Pulmonary artery endothelial cell (primary cell): ENCODE measurements around the gene ZNF586. TPM values are rescaled to one million over a fixed set of nuclear protein-coding genes. Genes with fewer than 3 reads are reported as not detected.
"Not testable (repeated sequence)": the region's sequence is repeated elsewhere in the genome, so short reads cannot be mapped to it uniquely, and the experiment has no call there.

Experiments
- DNase-seq: peaks from one replicate; pipeline ENCODE4 v3.0.0-alpha.2; 2011; ENCODE audit warnings: low read depth, low spot score
- total RNA-seq: library from RNA; depleted of rRNA; stranded (reverse); fragments of >200 nt; gene quantifications from 2 replicates; pipeline ENCODE4 v1.2.3, GENCODE V29; 2014

Gene ZNF586
- 10.3 and 17.6 TPM in 2 replicates for total RNA-seq

- peak; percentile 76 for DNase-seq
Observed at GRCh38 chr19:57769345-57770131, at the start of gene ZNF586. Gene ZNF586 (plus strand): TSS chr19:57769676. CDS start chr19:57769843, 167 bp downstream.

- DNase-seq, result no peak
Observed at GRCh38 chr19:57719901-57720519, 49.5 kb upstream of the ZNF586 start.

GRCh38 chr19:57720878-57721277 lies 48.6 kb upstream of the ZNF586 start:
- DNase-seq, result no peak

DNA sequence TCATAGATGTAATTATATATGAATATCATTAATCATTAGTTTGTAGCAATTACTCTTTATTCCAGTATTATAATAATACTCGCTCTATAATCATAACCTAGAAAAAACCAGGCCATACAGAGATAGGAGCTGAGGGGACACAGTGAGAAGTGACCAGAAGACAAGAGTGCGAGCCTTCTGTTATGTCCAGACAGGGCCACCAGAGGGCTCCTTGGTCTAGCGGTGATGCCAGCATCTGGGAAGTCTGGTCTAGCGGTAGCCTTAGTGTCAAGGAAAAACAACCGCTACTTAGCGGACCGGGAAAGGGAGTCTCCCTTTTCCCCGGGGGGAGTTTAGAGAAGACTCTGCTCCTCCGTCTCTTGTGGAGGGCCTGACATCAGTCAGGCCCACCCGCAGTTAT lies 31.2 kb upstream of the ZNF586 start:
- DNase-seq, result not testable (repeated sequence)

DNA sequence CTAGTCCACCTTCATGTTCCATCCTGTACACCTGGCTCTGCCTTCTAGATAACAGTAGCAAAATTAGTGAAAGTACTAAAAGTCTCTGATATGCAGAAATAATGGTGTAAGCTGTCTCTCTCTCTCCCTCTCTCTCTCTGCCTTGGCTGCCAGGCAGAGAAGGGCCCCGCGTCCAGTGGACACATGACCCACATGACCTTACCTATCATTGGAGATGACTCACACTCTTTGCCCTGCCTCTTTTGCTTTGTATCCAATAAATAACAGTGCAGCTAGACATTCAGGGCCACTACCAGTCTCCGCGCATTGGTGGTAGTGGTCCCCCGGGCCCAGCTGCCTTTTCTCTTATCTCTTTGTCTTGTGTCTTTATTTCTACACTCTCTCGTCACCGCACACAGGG lies 30.7 kb upstream of the ZNF586 start:
- DNase-seq, result not testable (repeated sequence)

- peak; percentile 67 for DNase-seq
Observed at GRCh38 chr19:57746580-57747471, 22.6 kb upstream of the ZNF586 start, which contains the start of gene ZNF776. Gene ZNF776 (plus strand): TSS chr19:57746815. CDS start chr19:57747059, 244 bp downstream.

GRCh38 chr19:57747472-57747807 lies 22.0 kb upstream of the ZNF586 start:
- DNase-seq, result no peak

DNA sequence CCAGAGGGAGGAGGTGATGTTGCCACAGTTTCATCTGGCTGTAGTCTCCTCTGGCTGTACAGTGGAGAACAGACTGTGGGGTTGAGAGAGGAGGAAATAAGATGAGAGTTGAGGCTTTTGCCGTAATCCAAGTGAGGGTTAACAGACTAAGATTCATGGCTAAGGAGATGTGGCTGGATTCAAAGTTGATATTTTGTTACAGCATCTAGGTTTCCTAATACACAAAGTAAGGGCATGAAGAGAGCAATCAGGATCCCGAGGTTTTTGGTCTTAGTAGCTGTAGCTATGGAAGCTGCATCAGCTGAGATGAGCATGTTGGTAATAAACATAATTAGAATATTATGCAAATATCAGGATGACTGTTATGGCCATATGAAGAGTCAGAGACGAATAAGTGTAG lies 21.4 kb upstream of the ZNF586 start:
- no peak for DNase-seq

GRCh38 chr19:57754091-57754673 lies 15.3 kb upstream of the ZNF586 start:
- no peak for DNase-seq

GRCh38 chr19:57755031-57755430 lies 14.4 kb upstream of the ZNF586 start:
- DNase-seq, result no peak

DNA sequence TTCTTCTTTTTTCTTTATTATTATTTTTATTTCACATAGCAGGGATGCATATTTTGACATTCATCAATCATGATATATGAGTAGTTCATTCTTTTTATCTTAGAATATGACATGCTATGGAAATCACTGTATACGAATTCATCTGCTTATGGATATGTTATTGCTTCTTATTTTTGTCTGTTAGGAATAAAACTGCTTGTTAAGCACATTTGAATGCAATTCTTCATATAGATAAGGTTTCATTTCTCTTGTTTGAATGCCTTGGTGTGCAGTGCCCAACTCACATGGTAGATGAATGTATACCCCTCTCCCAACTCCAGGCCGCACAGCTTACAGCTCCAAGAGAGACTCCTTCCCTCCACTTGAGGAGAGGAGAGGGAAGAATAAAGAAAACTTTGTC lies 11.5 kb upstream of the ZNF586 start:
- DNase-seq, result no peak

DNA sequence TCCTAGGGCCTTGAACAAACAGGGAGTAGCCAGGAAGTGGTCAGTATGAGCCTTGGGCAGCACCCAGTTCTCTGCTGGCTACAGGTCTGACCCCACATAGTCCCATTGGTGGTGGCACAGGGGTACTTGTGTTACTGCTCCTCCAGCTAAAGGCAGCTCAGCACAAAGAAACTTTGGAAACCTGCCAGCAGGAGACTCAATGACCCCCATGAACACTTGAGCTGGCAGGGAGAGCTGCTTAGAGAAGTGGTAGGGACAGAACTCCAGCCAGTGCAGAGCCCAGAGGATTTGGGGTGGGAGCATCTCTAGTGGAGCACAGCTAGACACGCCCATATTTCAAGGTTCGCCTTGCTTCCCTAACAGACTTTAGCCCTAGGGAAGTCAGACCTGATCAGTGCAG lies 10.4 kb upstream of the ZNF586 start:
- no peak for DNase-seq

DNA sequence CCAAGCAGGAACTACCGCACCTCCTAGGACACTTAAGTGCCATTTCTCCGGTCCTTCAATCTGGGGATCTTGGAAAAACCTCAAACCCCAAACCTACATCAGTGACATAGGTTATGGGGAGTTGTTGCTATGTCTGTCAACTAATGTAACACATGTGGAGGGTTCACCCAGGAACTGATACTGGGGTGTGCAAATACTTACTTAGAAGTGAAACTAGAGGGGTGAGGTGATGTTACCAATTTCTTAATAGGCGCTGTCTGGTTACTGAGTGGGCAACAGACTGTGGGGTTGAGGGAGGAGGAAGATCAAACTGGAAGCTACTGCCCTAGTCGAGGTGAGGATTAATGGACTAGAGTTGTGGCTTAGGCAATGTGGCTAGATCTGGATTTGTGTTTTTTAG lies 1.9 kb downstream of the ZNF586 start:
- no peak for DNase-seq

GRCh38 chr19:57773488-57773887 lies 4.0 kb downstream of the ZNF586 start:
- no peak for DNase-seq

DNA sequence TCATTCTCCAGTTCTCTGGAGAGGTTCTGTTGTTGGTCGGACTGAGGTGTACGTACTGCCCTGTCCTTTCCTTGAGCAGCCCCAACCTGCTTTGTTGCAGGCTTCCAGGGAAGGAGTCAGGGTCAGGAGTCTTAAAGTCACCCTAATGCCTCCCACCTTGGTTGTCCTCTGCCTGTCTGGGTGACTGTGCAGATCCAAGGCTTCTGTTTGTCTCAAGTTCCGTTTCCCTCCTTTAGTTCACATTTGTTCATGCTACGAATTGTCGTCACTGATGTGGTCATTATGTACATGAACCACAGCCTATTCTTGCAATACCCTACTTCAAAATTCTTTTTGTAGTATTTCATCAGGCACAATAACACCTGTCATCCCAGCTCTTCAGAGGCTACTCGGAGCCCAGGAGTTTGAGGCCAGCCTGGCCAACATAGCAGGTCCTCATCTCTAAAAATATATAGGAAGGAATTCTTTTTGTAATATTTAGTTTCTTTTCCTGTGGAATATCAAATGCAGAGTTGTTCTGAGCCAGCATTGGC lies 7.4 kb downstream of the ZNF586 start:
- DNase-seq, result no peak

DNA sequence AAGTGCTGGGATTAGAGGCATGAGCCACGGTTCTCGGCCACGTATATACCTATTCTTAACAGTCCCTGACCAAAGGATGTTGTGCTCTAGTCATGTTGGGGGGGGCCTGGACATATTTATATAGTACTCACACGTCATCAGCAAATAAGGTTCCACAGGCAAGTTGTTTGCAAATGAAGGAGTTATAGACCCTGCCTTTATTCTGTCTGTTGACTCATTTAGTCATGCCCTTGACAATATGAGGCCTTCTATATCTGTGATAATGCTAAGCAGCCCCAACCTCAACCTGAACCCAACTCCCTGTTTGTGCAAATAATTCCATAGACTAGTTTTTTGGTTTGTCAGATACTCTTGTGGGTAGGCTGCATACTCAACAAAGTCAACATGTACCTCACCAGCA lies 8.9 kb downstream of the ZNF586 start:
- DNase-seq, result no peak

GRCh38 chr19:57779220-57779845 lies 9.9 kb downstream of the ZNF586 start:
- DNase-seq, result no peak

DNA sequence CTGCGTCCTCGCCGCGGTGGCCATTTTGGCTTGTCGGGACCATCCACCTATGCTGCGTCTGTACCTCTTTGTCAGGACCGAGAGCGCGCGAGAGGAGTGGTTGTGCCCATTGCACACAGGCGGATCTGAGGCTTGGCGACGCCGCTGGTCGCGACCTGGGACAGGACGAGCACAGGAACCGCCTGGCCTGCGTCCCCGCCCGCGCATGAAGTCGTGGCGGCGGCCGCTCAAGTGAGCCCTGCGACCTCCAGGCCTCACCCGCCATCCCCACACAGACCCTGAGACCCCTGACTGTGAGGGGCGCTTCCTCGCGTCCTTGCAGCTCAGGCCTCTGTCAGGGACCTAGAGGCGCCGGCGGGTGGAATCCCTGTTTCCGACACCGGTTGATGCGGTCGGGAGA lies 16.8 kb downstream of the ZNF586 start:
- DNase-seq, result no peak

- no peak for DNase-seq
Observed at GRCh38 chr19:57786906-57787305, 17.4 kb downstream of the ZNF586 start.

GRCh38 chr19:57788114-57788692 lies 18.7 kb downstream of the ZNF586 start:
- DNase-seq, result no peak

DNA sequence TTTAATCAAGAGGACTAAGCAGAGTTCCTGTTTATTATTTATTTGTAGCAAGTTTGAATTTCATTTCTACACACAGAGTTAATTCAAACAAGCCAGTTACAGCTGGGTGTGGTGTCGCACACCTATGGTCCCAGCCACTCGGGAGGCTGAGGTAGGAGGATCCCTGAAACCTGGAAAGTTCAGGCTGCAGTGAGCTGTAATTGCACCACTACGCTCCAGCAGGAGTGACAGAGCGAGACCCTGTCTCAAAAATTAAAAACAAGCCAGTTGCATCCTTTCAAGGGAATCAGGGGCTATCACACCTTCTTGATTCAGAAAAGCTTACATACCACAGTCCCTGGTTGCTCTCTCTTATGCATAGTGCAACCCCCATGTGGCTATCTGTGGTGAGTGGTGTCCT lies 19.8 kb downstream of the ZNF586 start:
- no peak for DNase-seq
